ENCODE results near the gene TAS1R2. TPM values are rescaled to one million over a fixed set of nuclear protein-coding genes. Genes with fewer than 3 reads are reported as not detected.

TAS1R2 gene
- total and polyA plus RNA-seq, 9 donors, result not detected

DNA sequence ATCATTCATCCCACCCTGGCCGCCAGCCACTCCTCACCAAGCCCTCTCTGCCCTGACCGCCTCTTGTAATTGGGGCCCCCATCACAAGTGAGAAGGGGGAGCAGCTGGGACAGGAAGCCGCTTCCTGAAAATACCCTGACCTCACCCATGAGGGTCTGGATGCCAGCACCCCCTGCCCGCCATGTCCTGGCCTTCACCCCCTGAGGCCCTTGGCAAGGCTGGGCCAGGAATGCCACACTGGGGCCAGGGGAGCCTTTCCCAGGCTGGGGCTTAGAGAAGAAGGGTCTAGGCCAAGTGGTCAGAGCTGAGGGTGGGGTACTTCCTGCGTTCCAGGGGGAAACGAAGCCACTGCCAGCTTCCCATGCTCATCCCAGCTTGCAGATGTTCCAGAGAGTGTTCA lies 60.5 kb downstream of the TAS1R2 start:
- Histone ChIP-seq H3K36me3 (no peaks in the 10 kb centered on the region), H3K27ac (no peak overlapping the region), H3K4me3 (no peak overlapping the region), H3K9me3 (no peaks in the 10 kb centered on the region), H3K27me3 (no peaks in the 10 kb centered on the region), H3K4me1 (ENCODE audit: insufficient read depth) (no peaks in the 10 kb centered on the region)
- WGBS, 3 donors, result 85 to 87% (median 87%) methylated on average over 6 of the region's 6 CpGs
- intact Hi-C loops (cut with DNase I), result no loop called here
- DNase-seq, result no peak
- TF ChIP-seq POLR2A (IDR thresholded peaks at IDR 0.05) (no peak), EP300 (IDR thresholded peaks at IDR 0.05) (no peak)
- TF ChIP-seq, protein P1, sequence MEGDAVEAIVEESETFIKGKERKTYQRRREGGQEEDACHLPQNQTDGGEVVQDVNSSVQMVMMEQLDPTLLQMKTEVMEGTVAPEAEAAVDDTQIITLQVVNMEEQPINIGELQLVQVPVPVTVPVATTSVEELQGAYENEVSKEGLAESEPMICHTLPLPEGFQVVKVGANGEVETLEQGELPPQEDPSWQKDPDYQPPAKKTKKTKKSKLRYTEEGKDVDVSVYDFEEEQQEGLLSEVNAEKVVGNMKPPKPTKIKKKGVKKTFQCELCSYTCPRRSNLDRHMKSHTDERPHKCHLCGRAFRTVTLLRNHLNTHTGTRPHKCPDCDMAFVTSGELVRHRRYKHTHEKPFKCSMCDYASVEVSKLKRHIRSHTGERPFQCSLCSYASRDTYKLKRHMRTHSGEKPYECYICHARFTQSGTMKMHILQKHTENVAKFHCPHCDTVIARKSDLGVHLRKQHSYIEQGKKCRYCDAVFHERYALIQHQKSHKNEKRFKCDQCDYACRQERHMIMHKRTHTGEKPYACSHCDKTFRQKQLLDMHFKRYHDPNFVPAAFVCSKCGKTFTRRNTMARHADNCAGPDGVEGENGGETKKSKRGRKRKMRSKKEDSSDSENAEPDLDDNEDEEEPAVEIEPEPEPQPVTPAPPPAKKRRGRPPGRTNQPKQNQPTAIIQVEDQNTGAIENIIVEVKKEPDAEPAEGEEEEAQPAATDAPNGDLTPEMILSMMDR (IDR thresholded peaks at IDR 0.05), result no peak

DNA sequence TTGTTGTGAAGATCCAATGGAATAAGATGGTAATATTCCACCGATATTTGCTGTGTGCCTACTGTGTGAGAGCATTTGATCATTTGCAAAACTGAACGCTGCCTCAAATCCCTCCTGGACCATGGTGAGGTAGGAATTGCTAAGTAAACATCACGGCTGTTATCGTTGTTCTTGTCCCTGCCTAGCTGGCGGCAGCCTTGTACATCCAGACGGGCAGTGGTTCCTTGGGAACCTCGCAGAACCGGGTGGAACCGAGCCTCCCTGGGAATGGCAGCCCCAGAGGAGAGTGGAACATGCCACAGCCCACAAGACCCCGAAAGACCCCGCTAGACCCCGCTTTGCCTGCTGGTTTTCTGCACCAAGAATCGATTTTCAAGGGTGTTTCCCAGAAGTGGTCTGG lies 60.9 kb downstream of the TAS1R2 start:
- H3K27ac ChIP-seq, result no peak overlapping the region
- TF ChIP-seq EP300 (IDR thresholded peaks at IDR 0.05) (no peak), POLR2A (IDR thresholded peaks at IDR 0.05) (no peak)
- TF ChIP-seq, protein P1 (IDR thresholded peaks at IDR 0.05), result no peak
- DNase-seq, result no peak
- H3K27me3 ChIP-seq, result no peaks in the 10 kb centered on the region
- H3K4me3 ChIP-seq, result no peak overlapping the region
- intact Hi-C loops (cut with DNase I), result no loop called here
- H3K9me3 ChIP-seq, result no peaks in the 10 kb centered on the region
- H3K4me1 ChIP-seq (ENCODE audit: insufficient read depth), result no peaks in the 10 kb centered on the region
- WGBS, 3 donors, result 82 to 88% (median 84%) methylated on average over 13 of the region's 13 CpGs
- no peaks in the 10 kb centered on the region for H3K36me3 ChIP-seq

DNA sequence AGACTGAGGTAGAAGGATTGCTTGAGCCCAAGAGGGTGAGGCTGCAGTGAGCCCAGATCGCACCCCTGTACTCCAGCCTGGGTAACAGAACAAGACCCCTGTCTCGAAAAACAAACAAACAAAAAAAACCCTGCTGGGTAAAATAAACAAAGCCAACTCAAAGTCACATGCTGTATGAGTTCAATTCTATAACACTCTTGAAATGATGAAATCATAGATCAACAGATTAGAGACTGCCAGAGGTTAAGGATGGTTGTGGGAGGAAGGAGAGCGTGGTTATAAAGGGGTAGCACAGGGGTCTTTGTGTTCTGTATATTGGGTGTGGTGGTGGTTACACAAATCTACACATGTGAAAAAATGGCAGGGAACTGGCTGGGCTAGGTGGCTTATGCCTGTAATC lies 62.5 kb downstream of the TAS1R2 start:
- 89 to 92% (median 92%) methylated on average over 3 of the region's 3 CpGs for WGBS, 3 donors
- Histone ChIP-seq H3K27ac (no peak overlapping the region), H3K9me3 (peaks cover 0 to 9% of the 10 kb centered on the region in 2 donors), H3K36me3 (no peaks in the 10 kb centered on the region), H3K27me3 (no peaks in the 10 kb centered on the region), H3K4me1 (ENCODE audit: insufficient read depth) (no peaks in the 10 kb centered on the region), H3K4me3 (no peak overlapping the region)
- TF ChIP-seq, protein P1 (IDR thresholded peaks at IDR 0.05), result no peak
- no peak for TF ChIP-seq POLR2A (IDR thresholded peaks at IDR 0.05)
- no peak for TF ChIP-seq EP300 (IDR thresholded peaks at IDR 0.05)
- intact Hi-C loops (cut with DNase I), result no loop called here
- DNase-seq, result no peak

DNA sequence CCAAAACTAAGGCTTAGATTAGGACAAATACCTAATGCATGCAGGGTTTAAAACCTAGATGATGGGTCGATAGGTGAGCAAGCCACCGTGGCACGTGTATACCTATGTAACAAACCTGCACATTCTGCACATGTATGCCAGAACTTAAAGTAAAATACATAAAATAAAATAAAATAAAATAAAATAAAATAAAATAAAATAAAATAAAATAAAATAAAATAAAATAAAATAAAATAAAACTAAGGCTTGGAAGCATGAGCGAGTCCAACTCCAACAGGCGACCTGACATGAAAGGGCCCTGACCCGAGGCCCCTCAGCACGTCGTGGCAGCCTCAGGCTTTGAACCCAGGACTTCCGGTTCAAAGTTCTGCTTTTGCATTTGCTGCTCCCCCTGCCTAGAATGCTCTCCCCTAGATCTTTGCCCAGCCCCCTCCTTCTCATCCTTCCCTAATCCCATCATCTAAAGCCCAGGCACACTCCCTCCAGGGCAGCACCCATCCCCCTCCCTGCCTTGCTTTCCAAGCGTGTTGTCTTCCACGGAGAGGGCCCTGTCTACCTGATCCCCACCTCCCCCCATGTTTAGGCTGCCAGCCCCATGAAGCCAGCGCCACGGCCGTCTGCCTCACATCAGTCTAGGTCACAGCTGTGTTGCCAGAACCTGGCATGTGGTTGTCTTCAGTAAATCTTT lies 64.3 kb downstream of the TAS1R2 start:
- no peak overlapping the region for H3K4me3 ChIP-seq
- DNase-seq, result no peak
- intact Hi-C loops (cut with DNase I), result no loop called here
- H3K27ac ChIP-seq, result no peak overlapping the region
- H3K4me1 ChIP-seq (ENCODE audit: insufficient read depth), result no peaks in the 10 kb centered on the region
- H3K27me3 ChIP-seq, result no peaks in the 10 kb centered on the region
- 79 to 82% (median 80%) methylated on average over 14 of the region's 14 CpGs for WGBS, 3 donors
- TF ChIP-seq, protein P1 (IDR thresholded peaks at IDR 0.05), result no peak
- TF ChIP-seq EP300 (IDR thresholded peaks at IDR 0.05), result no peak
- TF ChIP-seq POLR2A (IDR thresholded peaks at IDR 0.05), result no peak
- no peaks in the 10 kb centered on the region for H3K36me3 ChIP-seq
- H3K9me3 ChIP-seq, result peaks cover 0 to 9% of the 10 kb centered on the region in 2 donors
